Astrocyte of the cerebellum (primary cell): Measurements from ENCODE around the gene TOX3.

Source experiments
- DNase-seq: peaks from one replicate; pipeline ENCODE4 v3.0.0-alpha.2; 2011; ENCODE audit warnings: low read depth
- H3K4me3 ChIP-seq: 2 replicates; pipeline ENCODE4 v1.5.1; 2011; ENCODE audit warnings: mild to moderate bottlenecking, low read depth, low read length, moderate library complexity
- in situ Hi-C: cut with HindIII; loops from 2 replicates; pipeline ENCODE4 v1.10.0; 2017; ENCODE audit warnings: low sequenced_read_pairs
- TF ChIP-seq, protein P1 (sequence below): IDR thresholded peaks from 2 replicates; pipeline ENCODE4 v1.5.1; 2012; ENCODE audit warnings: low read length, low read depth, moderate library complexity, mild to moderate bottlenecking; ENCODE audit errors: missing control alignments

TOX3 gene

GRCh38 chr16:52393448-52393847, 153.5 kb downstream of the TOX3 start:
- no peak for DNase-seq
- TF ChIP-seq, protein P1, sequence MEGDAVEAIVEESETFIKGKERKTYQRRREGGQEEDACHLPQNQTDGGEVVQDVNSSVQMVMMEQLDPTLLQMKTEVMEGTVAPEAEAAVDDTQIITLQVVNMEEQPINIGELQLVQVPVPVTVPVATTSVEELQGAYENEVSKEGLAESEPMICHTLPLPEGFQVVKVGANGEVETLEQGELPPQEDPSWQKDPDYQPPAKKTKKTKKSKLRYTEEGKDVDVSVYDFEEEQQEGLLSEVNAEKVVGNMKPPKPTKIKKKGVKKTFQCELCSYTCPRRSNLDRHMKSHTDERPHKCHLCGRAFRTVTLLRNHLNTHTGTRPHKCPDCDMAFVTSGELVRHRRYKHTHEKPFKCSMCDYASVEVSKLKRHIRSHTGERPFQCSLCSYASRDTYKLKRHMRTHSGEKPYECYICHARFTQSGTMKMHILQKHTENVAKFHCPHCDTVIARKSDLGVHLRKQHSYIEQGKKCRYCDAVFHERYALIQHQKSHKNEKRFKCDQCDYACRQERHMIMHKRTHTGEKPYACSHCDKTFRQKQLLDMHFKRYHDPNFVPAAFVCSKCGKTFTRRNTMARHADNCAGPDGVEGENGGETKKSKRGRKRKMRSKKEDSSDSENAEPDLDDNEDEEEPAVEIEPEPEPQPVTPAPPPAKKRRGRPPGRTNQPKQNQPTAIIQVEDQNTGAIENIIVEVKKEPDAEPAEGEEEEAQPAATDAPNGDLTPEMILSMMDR = no peak
- no peak overlapping the region for H3K4me3 ChIP-seq
- in situ Hi-C loops = no loop called here

DNA sequence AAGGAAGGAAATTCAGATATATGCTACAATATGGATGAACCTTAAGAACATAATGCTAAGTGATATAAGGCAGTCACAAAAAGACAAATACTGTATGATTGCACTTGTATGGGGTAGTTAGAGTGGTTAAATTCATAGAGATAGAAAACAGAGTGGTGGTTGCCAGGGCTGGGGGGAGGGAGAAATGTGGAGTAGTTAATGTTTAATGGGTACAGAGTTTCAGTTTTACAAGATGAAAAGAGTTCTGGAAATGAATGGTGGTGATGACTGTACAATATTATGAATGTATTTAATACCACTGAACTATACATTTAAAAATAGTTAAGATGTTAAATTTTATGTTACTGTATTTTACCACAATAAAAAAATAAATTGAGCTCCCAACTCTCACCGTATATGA, 157.9 kb downstream of the TOX3 start:
- in situ Hi-C loops = no loop called here

More for the DNA sequence above, 157.9 kb downstream of the TOX3 start:
- H3K4me3 ChIP-seq = no peak overlapping the region
- TF ChIP-seq, protein P1 = no peak
- no peak for DNase-seq
